BE2C (cell line): ENCODE results near the gene KCNMA1.

ENCODE experiments used
- DNase-seq: peaks from one replicate; pipeline ENCODE4 v3.0.0-alpha.2; 2020
- H3K27me3 ChIP-seq: fragments of 250-450 bp; sonication (Bioruptor Pico); 2 replicates; pipeline ENCODE4 v1.5.1; 2020; ENCODE audit warnings: mild to moderate bottlenecking
- H3K36me3 ChIP-seq: fragments of 250-450 bp; sonication (Bioruptor Pico); 2 replicates; pipeline ENCODE4 v1.5.1; 2020; ENCODE audit warnings: mild to moderate bottlenecking
- H3K4me1 ChIP-seq: fragments of 250-450 bp; sonication (Bioruptor Pico); 2 replicates; pipeline ENCODE4 v1.5.1; 2020
- H3K4me3 ChIP-seq: 2 replicates; pipeline ENCODE4 v1.5.1; 2011; ENCODE audit warnings: low read depth, low read length
- H3K9me3 ChIP-seq: fragments of 250-450 bp; sonication (Bioruptor Pico); 2 replicates; pipeline ENCODE4 v1.5.1; 2020
- CTCF ChIP-seq: IDR thresholded peaks from 2 replicates; pipeline ENCODE4 v1.5.1; 2012; ENCODE audit warnings: mild to moderate bottlenecking, low read depth, low read length

Gene KCNMA1

GRCh38 chr10:76902949-76903348, 734.7 kb downstream of the KCNMA1 start:
- TF ChIP-seq CTCF, result peak; percentile 67
- peak; percentile 66 for DNase-seq
- Histone ChIP-seq H3K27me3 (no peaks in the 10 kb centered on the region), H3K9me3 (no peaks in the 10 kb centered on the region), H3K36me3 (no peaks in the 10 kb centered on the region), H3K4me3 (no peak overlapping the region), H3K4me1 (peaks cover 6% of the 10 kb centered on the region; the same call in 1 of the 2 replicates)

DNA sequence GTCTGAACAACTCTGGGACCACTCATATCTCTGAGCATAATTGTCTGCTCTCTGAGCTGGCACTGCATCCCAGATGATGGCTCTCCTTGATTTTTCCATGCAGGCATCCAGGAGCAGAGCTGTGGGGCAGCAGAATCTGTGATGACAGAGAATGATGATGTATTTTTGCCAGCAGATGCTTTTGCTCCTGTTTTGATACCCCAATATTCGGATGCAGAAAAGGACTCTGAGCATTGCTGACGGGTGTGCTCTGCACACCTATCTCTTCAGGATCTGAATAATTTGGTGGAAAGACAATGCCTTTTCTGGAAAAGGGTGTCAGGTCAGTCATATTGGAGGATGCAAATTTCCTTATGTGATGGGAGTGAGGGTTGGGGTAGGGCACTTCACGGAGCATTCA, 735.9 kb downstream of the KCNMA1 start:
- Histone ChIP-seq H3K4me3 (no peak overlapping the region), H3K9me3 (no peaks in the 10 kb centered on the region)
- DNase-seq, result no peak

DNA sequence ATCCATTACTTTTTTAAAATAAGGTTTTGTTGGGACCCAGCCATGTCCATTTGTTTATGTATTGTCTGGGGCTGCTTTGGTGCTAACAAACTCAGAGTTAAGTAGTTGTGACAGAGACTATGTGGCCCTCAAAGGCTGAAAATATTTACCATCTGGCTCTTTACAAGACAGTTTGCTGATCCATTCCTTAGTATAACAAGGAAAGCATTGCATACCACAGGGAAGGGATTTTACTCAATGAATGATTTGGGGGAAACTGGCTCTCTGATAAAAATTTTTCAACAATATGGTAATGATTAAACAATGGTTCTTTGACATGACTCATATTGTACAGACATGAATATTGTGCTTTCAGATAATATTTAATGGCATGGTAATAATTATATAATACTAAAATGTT, 738.1 kb downstream of the KCNMA1 start:
- Histone ChIP-seq H3K36me3 (no peaks in the 10 kb centered on the region), H3K9me3 (no peaks in the 10 kb centered on the region), H3K4me1 (no peaks in the 10 kb centered on the region), H3K27me3 (no peaks in the 10 kb centered on the region), H3K4me3 (no peak overlapping the region)
- no peak for TF ChIP-seq CTCF
- DNase-seq, result no peak

More for the DNA sequence above, 735.9 kb downstream of the KCNMA1 start:
- no peaks in the 10 kb centered on the region for H3K27me3 ChIP-seq
- no peak for TF ChIP-seq CTCF
- peaks cover 5% of the 10 kb centered on the region; the same call in 1 of the 2 replicates for H3K4me1 ChIP-seq
- H3K36me3 ChIP-seq, result no peaks in the 10 kb centered on the region

DNA sequence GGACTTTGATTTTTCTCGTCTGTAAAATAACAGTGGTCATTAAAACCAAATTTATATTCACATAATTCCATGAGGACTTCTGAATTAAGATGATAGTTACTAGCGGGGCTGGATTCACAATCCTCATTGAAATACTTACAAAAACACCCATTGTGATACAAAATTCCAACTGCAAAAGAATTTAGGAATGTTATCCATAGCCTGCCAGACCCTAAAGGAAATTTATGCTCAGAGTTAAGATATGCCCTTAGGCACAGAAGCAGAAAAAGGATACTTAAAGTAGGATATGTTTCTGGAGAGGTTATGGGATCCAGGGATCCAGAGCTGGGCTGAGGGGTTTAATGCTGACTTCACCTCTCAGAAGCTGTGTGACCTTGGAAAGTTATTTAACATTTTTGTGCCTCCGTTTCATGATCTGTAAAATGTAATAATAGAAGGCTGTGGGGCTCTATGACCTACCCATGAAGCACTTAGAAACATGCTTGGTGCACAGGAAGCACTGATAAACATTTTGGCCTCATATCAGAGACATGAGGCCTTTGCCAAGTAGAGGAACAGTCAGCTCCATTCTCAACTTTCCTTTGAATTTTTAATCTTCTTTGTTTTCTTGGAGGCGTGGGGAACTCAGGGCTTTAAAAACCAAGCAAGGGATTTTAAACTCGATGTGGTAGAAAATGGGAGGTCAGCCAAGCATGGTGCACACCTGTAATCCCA, 744.7 kb downstream of the KCNMA1 start:
- H3K4me3 ChIP-seq, result no peak overlapping the region
- H3K4me1 ChIP-seq, result no peaks in the 10 kb centered on the region
- H3K9me3 ChIP-seq, result no peaks in the 10 kb centered on the region
- DNase-seq, result no peak
- no peaks in the 10 kb centered on the region for H3K36me3 ChIP-seq
- H3K27me3 ChIP-seq, result no peaks in the 10 kb centered on the region
- no peak for TF ChIP-seq CTCF

DNA sequence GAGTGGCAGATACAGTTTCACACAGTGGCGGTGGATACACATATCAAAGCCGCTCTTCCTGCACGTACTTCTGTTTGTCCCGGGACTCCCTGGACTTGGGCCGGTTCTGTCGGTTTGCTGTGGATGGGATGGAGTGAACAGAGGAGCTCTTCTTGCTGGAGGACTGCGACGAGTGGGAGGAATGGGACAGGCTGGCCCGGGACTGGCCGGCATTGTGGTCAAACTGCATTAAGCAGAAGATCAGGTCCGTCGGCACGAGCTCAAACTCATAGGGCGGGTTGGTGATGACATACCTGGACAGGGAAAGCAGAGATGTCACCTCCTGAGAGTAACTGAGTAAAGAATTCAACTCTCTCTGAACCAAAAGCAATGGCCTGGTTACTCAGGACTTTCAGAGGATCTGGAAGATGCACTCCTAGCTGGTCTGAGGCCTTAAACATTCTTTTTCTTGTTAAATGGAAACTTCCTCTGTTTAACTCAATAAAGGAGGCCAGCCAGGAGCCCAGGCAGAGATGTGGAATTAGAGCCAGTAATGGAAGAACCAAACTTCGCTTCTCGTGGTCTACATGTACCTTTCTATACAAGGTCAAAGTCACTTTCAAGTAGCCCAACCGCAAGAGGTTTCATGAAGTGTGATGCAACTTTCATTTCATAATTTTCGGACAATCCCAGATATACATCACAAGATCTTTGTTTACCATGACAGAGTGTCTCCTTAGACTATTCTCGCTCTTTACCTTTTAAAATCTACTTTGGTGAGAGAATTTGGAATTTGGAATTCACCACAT, 750.2 kb downstream of the KCNMA1 start:
- no peak for TF ChIP-seq CTCF
- Histone ChIP-seq H3K4me1 (no peaks in the 10 kb centered on the region), H3K9me3 (no peaks in the 10 kb centered on the region), H3K4me3 (no peak overlapping the region), H3K27me3 (no peaks in the 10 kb centered on the region), H3K36me3 (no peaks in the 10 kb centered on the region)
- no peak for DNase-seq

DNA sequence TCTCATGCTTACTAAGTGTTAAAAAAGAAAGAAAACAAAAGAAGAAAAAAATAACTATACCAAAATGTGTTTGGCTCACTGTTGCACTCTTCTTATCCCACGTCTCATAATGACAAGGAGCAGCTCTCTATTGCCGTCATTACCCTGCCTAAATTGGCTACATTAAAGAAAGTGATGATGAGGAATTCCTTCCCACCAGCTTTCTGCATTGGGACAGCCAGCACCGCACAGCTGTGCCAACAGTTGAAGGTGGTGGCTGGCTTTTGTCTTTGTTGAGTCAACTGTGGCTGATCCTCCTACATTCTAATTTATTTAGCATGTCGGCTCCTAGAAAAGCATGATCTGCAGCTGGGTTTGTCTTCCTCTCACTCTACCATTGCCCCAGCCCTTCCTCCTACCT, 751.8 kb downstream of the KCNMA1 start:
- Histone ChIP-seq H3K27me3 (no peaks in the 10 kb centered on the region), H3K4me1 (no peaks in the 10 kb centered on the region), H3K9me3 (no peaks in the 10 kb centered on the region), H3K36me3 (no peaks in the 10 kb centered on the region), H3K4me3 (no peak overlapping the region)
- DNase-seq, result no peak
- no peak for TF ChIP-seq CTCF
